IMR-90 (cell line): Measurements from ENCODE around the gene CLTCL1. TPM values are rescaled to one million over a fixed set of nuclear protein-coding genes. Genes with fewer than 3 reads are reported as not detected.

Experiments used
- ATAC-seq: fragments of 200-7000 bp; cut with Tn5 transposase; 2 replicates; pipeline ENCODE4 v1.9.1; 2020; ENCODE audit warnings: low read depth, mild to moderate bottlenecking, moderate library complexity
- BruUV-seq: library from RNA; stranded (reverse); fragments of 400-500 nt; replicated peaks from 2 replicates; lab custom pipeline; 2021; lab: Mats Ljungman, UMichigan
- CTCF ChIA-PET: fragments of 300-600 bp; formaldehyde crosslinking; extraction: SDS; loops from one replicate; lab custom pipeline; 2021; ENCODE audit warnings: antibody characterized with exemption; lab: Yijun Ruan, JAX
- POLR2A ChIA-PET: fragments of 300-600 bp; sonication (Branson Sonifier 250); formaldehyde crosslinking; loops from one replicate; lab custom pipeline; 2022; ENCODE audit warnings: antibody characterized with exemption; ENCODE audit not compliant: unreplicated experiment; lab: Charles Lee
- DNase-seq: peaks from one replicate; pipeline ENCODE4 v3.0.0; 2013
- H2AFZ ChIP-seq: replicated peaks from 2 replicates; pipeline ENCODE3; 2013; ENCODE audit warnings: low read length, mild to moderate bottlenecking; ENCODE audit not compliant: poor library complexity
- H2AK5ac ChIP-seq: 2 replicates; pipeline ENCODE4 v1.6.1; 2013; ENCODE audit warnings: low read depth, low read length, inconsistent platforms
- H2AK9ac ChIP-seq: replicated peaks from 2 replicates; pipeline ENCODE3; 2013; ENCODE audit warnings: mild to moderate bottlenecking, low read depth, low read length, moderate library complexity; ENCODE audit not compliant: poor library complexity
- H2BK120ac ChIP-seq: 2 replicates; pipeline ENCODE4 v1.6.1; 2013; ENCODE audit warnings: low read depth, low read length, inconsistent platforms
- H2BK15ac ChIP-seq: 3 replicates; pipeline ENCODE4 v1.6.1; 2013; ENCODE audit warnings: low read depth, low read length, inconsistent platforms
- H2BK20ac ChIP-seq: 2 replicates; pipeline ENCODE4 v1.6.1; 2013; ENCODE audit warnings: low read depth, mild to moderate bottlenecking, inconsistent platforms, low read length, moderate library complexity
- H2BK5ac ChIP-seq: 2 replicates; pipeline ENCODE4 v1.6.1; 2013; ENCODE audit warnings: mild to moderate bottlenecking, low read depth, low read length, inconsistent platforms; ENCODE audit not compliant: poor library complexity, severe bottlenecking
- H3K14ac ChIP-seq: replicated peaks from 2 replicates; pipeline ENCODE4 v1.6.1; 2013; ENCODE audit warnings: low read depth, low read length, inconsistent platforms
- H3K18ac ChIP-seq: 2 replicates; pipeline ENCODE4 v1.6.1; 2013; ENCODE audit warnings: low read depth, low read length, control low read depth
- H3K23ac ChIP-seq: 2 replicates; pipeline ENCODE4 v1.6.1; 2013; ENCODE audit warnings: low read depth, low read length, inconsistent platforms
- H3K27ac ChIP-seq: 2 replicates; pipeline ENCODE4 v1.5.1; 2013; ENCODE audit warnings: mild to moderate bottlenecking, control low read depth, low read length; ENCODE audit not compliant: insufficient read depth
- H3K27me3 ChIP-seq: 2 replicates; pipeline ENCODE4 v1.6.1; 2013; ENCODE audit warnings: low read length; ENCODE audit not compliant: control insufficient read depth, insufficient read depth
- H3K36me3 ChIP-seq: 2 replicates; pipeline ENCODE4 v1.6.1; 2013; ENCODE audit warnings: low read length, mixed read lengths; ENCODE audit not compliant: control insufficient read depth, insufficient read depth
- H3K4ac ChIP-seq: 2 replicates; pipeline ENCODE4 v1.6.1; 2013; ENCODE audit warnings: low read depth, low read length, inconsistent platforms
- H3K4me1 ChIP-seq: 2 replicates; pipeline ENCODE4 v1.6.1; 2013; ENCODE audit warnings: low read length, mixed read lengths; ENCODE audit not compliant: control insufficient read depth, insufficient read depth
- H3K4me2 ChIP-seq: 2 replicates; pipeline ENCODE4 v1.6.1; 2013; ENCODE audit warnings: low read depth, mild to moderate bottlenecking, control low read depth, low read length, moderate library complexity
- H3K4me3 ChIP-seq: 2 replicates; pipeline ENCODE4 v1.5.1; 2013; ENCODE audit warnings: low read depth, mild to moderate bottlenecking, control low read depth, low read length, moderate library complexity; ENCODE audit not compliant: insufficient read depth
- H3K56ac ChIP-seq: 2 replicates; pipeline ENCODE4 v1.6.1; 2013; ENCODE audit warnings: low read length, inconsistent platforms; ENCODE audit not compliant: insufficient read depth; ENCODE audit errors: extremely low read depth
- H3K79me1 ChIP-seq, 2 experiments: 2 replicates each; pipeline ENCODE4 v1.6.1; 2013; ENCODE audit warnings: low read length in 2 of 2, inconsistent platforms in 1 of 2, low read depth in 1 of 2
- H3K9ac ChIP-seq: 2 replicates; pipeline ENCODE4 v1.6.1; 2013; ENCODE audit warnings: low read depth, low read length, control low read depth
- H3K9me1 ChIP-seq: 2 replicates; pipeline ENCODE4 v1.6.1; 2013; ENCODE audit warnings: low read length, inconsistent platforms; ENCODE audit not compliant: insufficient read depth
- H3K9me3 ChIP-seq: 2 replicates; pipeline ENCODE4 v1.6.1; 2013; ENCODE audit warnings: low read length; ENCODE audit not compliant: control insufficient read depth, insufficient read depth
- H4K20me1 ChIP-seq: 2 replicates; pipeline ENCODE4 v1.6.1; 2013; ENCODE audit warnings: low read length, inconsistent platforms; ENCODE audit not compliant: insufficient read depth
- H4K5ac ChIP-seq: 2 replicates; pipeline ENCODE4 v1.6.1; 2013; ENCODE audit warnings: mild to moderate bottlenecking, low read depth, low read length, control low read depth
- H4K8ac ChIP-seq, 2 experiments: 2 replicates each; pipeline ENCODE4 v1.6.1; 2013; ENCODE audit warnings: low read depth in 2 of 2, low read length in 2 of 2, control low read depth in 1 of 2, inconsistent platforms in 1 of 2
- H4K91ac ChIP-seq: 2 replicates; pipeline ENCODE4 v1.6.1; 2013; ENCODE audit warnings: low read depth, low read length, inconsistent platforms; ENCODE audit not compliant: insufficient read depth
- BHLHE40 ChIP-seq: fragments of 150-350 bp; IDR thresholded peaks from 2 replicates; pipeline ENCODE4 v1.6.1; 2016; ENCODE audit warnings: mild to moderate bottlenecking, low read depth, low read length
- CEBPB ChIP-seq: IDR thresholded peaks from 2 replicates; pipeline ENCODE4 v1.6.1; 2012; ENCODE audit warnings: low read depth, low read length, improper control_type of control experiment
- CHD1 ChIP-seq: IDR thresholded peaks from 2 replicates; pipeline ENCODE4 v1.6.1; 2012; ENCODE audit warnings: low read depth, low read length, improper control_type of control experiment
- CTCF ChIP-seq: conservative IDR thresholded peaks from 2 replicates; pipeline ENCODE4 v1.5.1; 2012; ENCODE audit warnings: mild to moderate bottlenecking, low read depth, low read length, improper control_type of control experiment
- ELK1 ChIP-seq: fragments of 150-350 bp; IDR thresholded peaks from 2 replicates; pipeline ENCODE4 v1.6.1; 2016; ENCODE audit warnings: low read depth, mild to moderate bottlenecking, low read length, moderate library complexity, borderline replicate concordance
- FOS ChIP-seq: fragments of 150-350 bp; IDR thresholded peaks from 2 replicates; pipeline ENCODE4 v1.6.1; 2016; ENCODE audit warnings: low read depth, low read length
- MAFK ChIP-seq: IDR thresholded peaks from 2 replicates; pipeline ENCODE4 v1.6.1; 2012; ENCODE audit warnings: low read depth, low read length, improper control_type of control experiment
- MAZ ChIP-seq: IDR thresholded peaks from 2 replicates; pipeline ENCODE4 v1.6.1; 2012; ENCODE audit warnings: low read depth, mild to moderate bottlenecking, low read length, improper control_type of control experiment, moderate library complexity, borderline replicate concordance
- MXI1 ChIP-seq: IDR thresholded peaks from 2 replicates; pipeline ENCODE4 v1.6.1; 2012; ENCODE audit warnings: low read depth, mild to moderate bottlenecking, low read length, moderate library complexity, borderline replicate concordance
- NFE2L2 ChIP-seq: fragments of 150-350 bp; IDR thresholded peaks from 2 replicates; pipeline ENCODE4 v1.6.1; 2016; ENCODE audit warnings: low read depth, mild to moderate bottlenecking, low read length
- POLR2A ChIP-seq: IDR thresholded peaks from 2 replicates; pipeline ENCODE4 v1.6.1; 2012; ENCODE audit warnings: mild to moderate bottlenecking, low read depth, low read length
- RAD21 ChIP-seq: IDR thresholded peaks from 2 replicates; pipeline ENCODE4 v1.6.1; 2012; ENCODE audit warnings: low read length, improper control_type of control experiment
- RCOR1 ChIP-seq: IDR thresholded peaks from 2 replicates; pipeline ENCODE4 v1.6.1; 2012; ENCODE audit warnings: mild to moderate bottlenecking, low read length, improper control_type of control experiment; ENCODE audit not compliant: insufficient replicate concordance
- RFX5 ChIP-seq: IDR thresholded peaks from 2 replicates; pipeline ENCODE4 v1.8.0; 2012; ENCODE audit warnings: low read depth, mild to moderate bottlenecking, low read length, moderate library complexity
- SMC3 ChIP-seq: fragments of 150-350 bp; IDR thresholded peaks from 2 replicates; pipeline ENCODE4 v1.6.1; 2016; ENCODE audit warnings: low read depth, mild to moderate bottlenecking, antibody characterized with exemption, low read length, moderate library complexity
- USF2 ChIP-seq: fragments of 150-350 bp; IDR thresholded peaks from 2 replicates; pipeline ENCODE4 v1.6.1; 2017; ENCODE audit warnings: mild to moderate bottlenecking, antibody characterized with exemption, low read length, low read depth
- WGBS, 2 experiments: methylation state at CpG; one replicate each; pipeline versions ENCODE4 v1.1.5 to v1.1.7; 2013; ENCODE audit warnings: missing lambda C conversion rate in 2 of 2; ENCODE audit not compliant: insufficient read length in 1 of 2; ENCODE audit errors: extremely low coverage in 2 of 2; 5-methylcytosine and 5-hydroxymethylcytosine counted together
- dilution Hi-C: fragments of 300-500 bp; cut with HindIII; formaldehyde crosslinking; loops from one replicate; pipeline ENCODE4 v1.14.3; 2018; ENCODE audit warnings: low sequenced_read_pairs; ENCODE audit not compliant: unreplicated experiment
- in situ Hi-C: fragments of 300-500 bp; cut with MboI; formaldehyde crosslinking; loops from 3 replicates; pipeline ENCODE4 v1.14.3; 2019; ENCODE audit warnings: low sequenced_read_pairs, inconsistent platforms, mixed read lengths
- intact Hi-C: fragments of 100-400 bp; cut with micrococcal nuclease; formaldehyde crosslinking; loops from 2 replicates; pipeline ENCODE4 v1.10.0; 2022
- polyA plus RNA-seq, 3 experiments: library from polyadenylated mRNA; depleted of rRNA; stranded (reverse); fragments of >200 nt; gene quantifications; 2 replicates each; pipeline ENCODE4 v1.2.3, GENCODE V29; 2012; ENCODE audit warnings: low replicate concordance in 1 of 3
- total RNA-seq: library from RNA; depleted of rRNA; stranded (reverse); fragments of >200 nt; gene quantifications from 2 replicates; pipeline ENCODE4 v1.2.3, GENCODE V29; 2012

Gene CLTCL1
- total and polyA plus RNA-seq, 2 of the 4 experiments (the other 2 are of a cell fraction), result 6.2 to 8.1 TPM

GRCh38 chr22:19270873-19271272 is 20.6 kb downstream of the CLTCL1 start:
- H3K79me1 ChIP-seq, result peaks cover 9 to 15% of the 10 kb centered on the region in 2 experiments; a peak in 3 of 4 replicates
- peak overlapping the region; percentile 12 for H2BK5ac ChIP-seq
- H2AK9ac ChIP-seq, result no peak overlapping the region
- no peaks in the 10 kb centered on the region for H3K27me3 ChIP-seq
- H2BK15ac ChIP-seq, result no peak overlapping the region
- H4K20me1 ChIP-seq, result peaks cover 4% of the 10 kb centered on the region; the same call in 1 of the 2 replicates
- H3K36me3 ChIP-seq, result peaks cover 8% of the 10 kb centered on the region
- peaks cover 5% of the 10 kb centered on the region; the same call in 1 of the 2 replicates for H3K4me1 ChIP-seq
- no TSS peak for BruUV-seq
- no peak overlapping the region for H3K56ac ChIP-seq
- H2AFZ ChIP-seq, result no peak overlapping the region
- no peaks in the 10 kb centered on the region for H3K9me3 ChIP-seq
- no peak overlapping the region for H3K4me2 ChIP-seq
- DNase-seq, result no peak
- H3K4ac ChIP-seq, result no peak overlapping the region
- no peak overlapping the region for H3K18ac ChIP-seq
- ChIA-PET CTCF (no interaction called here), POLR2A (no interaction called here)
- peaks cover 1% of the 10 kb centered on the region; the same call in 1 of the 2 replicates for H3K9me1 ChIP-seq
- no peak overlapping the region for H3K4me3 ChIP-seq
- H3K27ac ChIP-seq, result no peak overlapping the region
- H2BK120ac ChIP-seq, result 0 out of 2 replicates have a peak overlapping the region, but pooled peaks have one; percentile 13
- dilution Hi-C loops (no loop called here), in situ Hi-C loops (no loop called here), intact Hi-C loops (no loop called here)
- no peak overlapping the region for H3K23ac ChIP-seq
- no peak overlapping the region for H2BK20ac ChIP-seq
- H4K5ac ChIP-seq, result no peak overlapping the region
- TF ChIP-seq FOS (no peak), MAFK (no peak), CEBPB (no peak), NFE2L2 (no peak), MXI1 (no peak), USF2 (no peak), MAZ (no peak), RAD21 (no peak), SMC3 (no peak), POLR2A (no peak), ELK1 (no peak), RFX5 (no peak), BHLHE40 (no peak), CHD1 (no peak), CTCF (no peak), RCOR1 (no peak)
- no peak overlapping the region for H4K8ac ChIP-seq
- no peak overlapping the region for H2AK5ac ChIP-seq
- WGBS, 2 experiments, result no CpG with 5 or more reads among the region's 1 CpG
- H3K14ac ChIP-seq, result no peak overlapping the region
- no peak for ATAC-seq
- H4K91ac ChIP-seq, result no peak overlapping the region
- H3K9ac ChIP-seq, result no peak overlapping the region
